ENCODE data around the gene ABI3. TPM values are rescaled to one million over a fixed set of nuclear protein-coding genes. Genes with fewer than 3 reads are reported as not detected.

ABI3 gene
- total and polyA plus RNA-seq, 8 donors = 6.5 to 23.8 (median 9.9) TPM

- TF ChIP-seq CTCF (IDR thresholded peaks at IDR 0.05) = no peak
- H3K4me1 ChIP-seq = peaks cover 0 to 17% of the 10 kb centered on the region in 2 donors
- H3K27ac ChIP-seq = no peak overlapping the region
- intact Hi-C loops (cut with DNase I) = no loop called here
- no peaks in the 10 kb centered on the region for H3K9me3 ChIP-seq
- peaks cover 0 to 5% of the 10 kb centered on the region in 2 donors for H3K27me3 ChIP-seq
- DNase-seq (no peak), ATAC-seq (no peak)
- no peak overlapping the region for H3K4me3 ChIP-seq
- no peaks in the 10 kb centered on the region for H3K36me3 ChIP-seq
Measured at GRCh38 chr17:49204516-49204915, 6.0 kb upstream of the ABI3 start.

- H3K36me3 ChIP-seq = no peaks in the 10 kb centered on the region
- peak overlapping the region; percentile 67 to 79 for H3K27ac ChIP-seq
- H3K4me1 ChIP-seq = peaks cover 0 to 56% of the 10 kb centered on the region in 2 donors
- intact Hi-C loops (cut with DNase I) = no loop called here
- peak overlapping the region in 1 of 2 donors; percentile 56 for H3K4me3 ChIP-seq
- H3K9me3 ChIP-seq = no peaks in the 10 kb centered on the region
- ATAC-seq (peak; percentile 23), DNase-seq (no peak)
- peaks cover 0 to 22% of the 10 kb centered on the region in 2 donors for H3K27me3 ChIP-seq
- no peak for TF ChIP-seq CTCF (IDR thresholded peaks at IDR 0.05)
Measured at GRCh38 chr17:49209061-49209571, 1.4 kb upstream of the ABI3 start.

GRCh38 chr17:49213399-49213798 lies 2.9 kb downstream of the ABI3 start:
- intact Hi-C loops (cut with DNase I) = no loop called here
- Histone ChIP-seq H3K4me1 (peaks cover 4 to 90% of the 10 kb centered on the region in 2 donors), H3K9me3 (no peaks in the 10 kb centered on the region), H3K36me3 (no peaks in the 10 kb centered on the region), H3K4me3 (peak overlapping the region in 1 of 2 donors; percentile 56), H3K27me3 (peaks cover 0 to 22% of the 10 kb centered on the region in 2 donors), H3K27ac (peak overlapping the region; percentile 1 to 79)
- DNase-seq = no peak
- no peak for ATAC-seq
- TF ChIP-seq CTCF (IDR thresholded peaks at IDR 0.05) = no peak

GRCh38 chr17:49213847-49214246 lies 3.3 kb downstream of the ABI3 start:
- no peak for DNase-seq
- H3K36me3 ChIP-seq = no peaks in the 10 kb centered on the region
- H3K27me3 ChIP-seq = peaks cover 0 to 24% of the 10 kb centered on the region in 2 donors
- ATAC-seq = no peak
- intact Hi-C loops (cut with DNase I) = no loop called here
- H3K27ac ChIP-seq = peak overlapping the region; percentile 1 to 91
- H3K4me3 ChIP-seq = peak overlapping the region in 1 of 2 donors; percentile 56
- H3K9me3 ChIP-seq = no peaks in the 10 kb centered on the region
- TF ChIP-seq CTCF (IDR thresholded peaks at IDR 0.05) = no peak
- H3K4me1 ChIP-seq = peaks cover 4 to 93% of the 10 kb centered on the region in 2 donors

- peak overlapping the region in 1 of 2 donors; percentile 56 for H3K4me3 ChIP-seq
- ATAC-seq = no peak
Measured at GRCh38 chr17:49214676-49215360, 4.3 kb downstream of the ABI3 start.

More at GRCh38 chr17:49214676-49215360, 4.3 kb downstream of the ABI3 start:
- intact Hi-C loops (cut with DNase I) = no loop called here
- peak in 1 of 4 donors; percentile 49 for DNase-seq
- TF ChIP-seq CTCF (IDR thresholded peaks at IDR 0.05) = no peak
- no peaks in the 10 kb centered on the region for H3K9me3 ChIP-seq
- H3K36me3 ChIP-seq = peaks cover 0 to under 1% of the 10 kb centered on the region in 2 donors
- H3K27ac ChIP-seq = peak overlapping the region; percentile 1 to 91
- peaks cover 0 to 26% of the 10 kb centered on the region in 2 donors for H3K27me3 ChIP-seq
- peaks cover 4 to 93% of the 10 kb centered on the region in 2 donors for H3K4me1 ChIP-seq
